GM10266 (cell line): ENCODE measurements around the gene APLNR.

Source experiments
- DNase-seq: peaks from one replicate; pipeline ENCODE4 v3.0.0; 2012; ENCODE audit errors: extremely low spot score
- CTCF ChIP-seq: IDR thresholded peaks from 2 replicates; pipeline ENCODE4 v1.5.1; 2012; ENCODE audit warnings: mild to moderate bottlenecking, low read depth; ENCODE audit not compliant: control insufficient read depth, insufficient read depth; ENCODE audit errors: missing control alignments

Gene APLNR

GRCh38 chr11:57262157-57262556 is 25.1 kb upstream of the APLNR start:
- no peak for TF ChIP-seq CTCF
- no peak for DNase-seq

GRCh38 chr11:57260937-57261783 is 24.1 kb upstream of the APLNR start:
- TF ChIP-seq CTCF, result no peak
- DNase-seq, result no peak

GRCh38 chr11:57256119-57256518 is 19.1 kb upstream of the APLNR start:
- TF ChIP-seq CTCF, result no peak
- DNase-seq, result no peak

- no peak for DNase-seq
Measured at GRCh38 chr11:57255618-57256017, 18.6 kb upstream of the APLNR start.

GRCh38 chr11:57254631-57255030 is 17.6 kb upstream of the APLNR start:
- no peak for TF ChIP-seq CTCF
- no peak for DNase-seq

More at GRCh38 chr11:57255618-57256017, 18.6 kb upstream of the APLNR start:
- TF ChIP-seq CTCF, result no peak

GRCh38 chr11:57251491-57252104 is 14.5 kb upstream of the APLNR start:
- TF ChIP-seq CTCF, result no peak
- no peak for DNase-seq

GRCh38 chr11:57251037-57251436 is 14.0 kb upstream of the APLNR start:
- DNase-seq, result no peak
- TF ChIP-seq CTCF, result no peak
